Measurements from ENCODE around the gene ACVR2B.

DNA sequence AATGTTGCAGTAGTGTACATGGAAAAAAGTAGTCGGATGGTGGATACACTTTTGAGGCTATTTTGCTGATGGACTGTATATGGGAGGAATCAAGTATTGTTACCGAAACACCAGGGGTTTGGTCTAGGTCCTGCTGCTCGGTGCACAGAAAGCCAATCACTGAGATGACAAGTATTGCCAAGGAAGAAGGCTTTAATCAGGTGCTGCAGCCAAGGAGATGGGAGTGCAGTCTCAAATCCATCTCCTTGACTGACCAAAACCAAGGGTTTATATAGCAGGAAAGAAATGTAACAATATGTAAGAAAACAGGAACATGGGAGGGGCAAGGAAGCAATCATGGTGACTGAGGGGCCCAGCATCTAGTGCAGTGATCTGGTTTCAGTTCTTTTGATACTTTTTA is 2.8 kb upstream of the ACVR2B start:
- no peak for TF ChIP-seq ZC3H10 (CRISPR knock-in tag; IDR thresholded peaks at IDR 0.05)
- TF ChIP-seq ARNTL (CRISPR knock-in tag; IDR thresholded peaks at IDR 0.05; ENCODE audit: borderline replicate concordance, low read depth), result no peak
- TF ChIP-seq ZFP3 (CRISPR knock-in tag; IDR thresholded peaks at IDR 0.05), result no peak
- TF ChIP-seq TCF4 (CRISPR knock-in tag; IDR thresholded peaks at IDR 0.05; ENCODE audit: borderline replicate concordance), result no peak
- TF ChIP-seq ZNF8 (CRISPR knock-in tag; IDR thresholded peaks at IDR 0.05), result no peak
- TF ChIP-seq RARB (CRISPR knock-in tag; IDR thresholded peaks at IDR 0.05), result no peak
- TF ChIP-seq ZNF70 (CRISPR knock-in tag; IDR thresholded peaks at IDR 0.05), result no peak
- TF ChIP-seq, protein P1, sequence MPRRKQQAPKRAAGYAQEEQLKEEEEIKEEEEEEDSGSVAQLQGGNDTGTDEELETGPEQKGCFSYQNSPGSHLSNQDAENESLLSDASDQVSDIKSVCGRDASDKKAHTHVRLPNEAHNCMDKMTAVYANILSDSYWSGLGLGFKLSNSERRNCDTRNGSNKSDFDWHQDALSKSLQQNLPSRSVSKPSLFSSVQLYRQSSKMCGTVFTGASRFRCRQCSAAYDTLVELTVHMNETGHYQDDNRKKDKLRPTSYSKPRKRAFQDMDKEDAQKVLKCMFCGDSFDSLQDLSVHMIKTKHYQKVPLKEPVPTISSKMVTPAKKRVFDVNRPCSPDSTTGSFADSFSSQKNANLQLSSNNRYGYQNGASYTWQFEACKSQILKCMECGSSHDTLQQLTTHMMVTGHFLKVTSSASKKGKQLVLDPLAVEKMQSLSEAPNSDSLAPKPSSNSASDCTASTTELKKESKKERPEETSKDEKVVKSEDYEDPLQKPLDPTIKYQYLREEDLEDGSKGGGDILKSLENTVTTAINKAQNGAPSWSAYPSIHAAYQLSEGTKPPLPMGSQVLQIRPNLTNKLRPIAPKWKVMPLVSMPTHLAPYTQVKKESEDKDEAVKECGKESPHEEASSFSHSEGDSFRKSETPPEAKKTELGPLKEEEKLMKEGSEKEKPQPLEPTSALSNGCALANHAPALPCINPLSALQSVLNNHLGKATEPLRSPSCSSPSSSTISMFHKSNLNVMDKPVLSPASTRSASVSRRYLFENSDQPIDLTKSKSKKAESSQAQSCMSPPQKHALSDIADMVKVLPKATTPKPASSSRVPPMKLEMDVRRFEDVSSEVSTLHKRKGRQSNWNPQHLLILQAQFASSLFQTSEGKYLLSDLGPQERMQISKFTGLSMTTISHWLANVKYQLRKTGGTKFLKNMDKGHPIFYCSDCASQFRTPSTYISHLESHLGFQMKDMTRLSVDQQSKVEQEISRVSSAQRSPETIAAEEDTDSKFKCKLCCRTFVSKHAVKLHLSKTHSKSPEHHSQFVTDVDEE (CRISPR knock-in tag; IDR thresholded peaks at IDR 0.05), result no peak
- TF ChIP-seq, protein P2, sequence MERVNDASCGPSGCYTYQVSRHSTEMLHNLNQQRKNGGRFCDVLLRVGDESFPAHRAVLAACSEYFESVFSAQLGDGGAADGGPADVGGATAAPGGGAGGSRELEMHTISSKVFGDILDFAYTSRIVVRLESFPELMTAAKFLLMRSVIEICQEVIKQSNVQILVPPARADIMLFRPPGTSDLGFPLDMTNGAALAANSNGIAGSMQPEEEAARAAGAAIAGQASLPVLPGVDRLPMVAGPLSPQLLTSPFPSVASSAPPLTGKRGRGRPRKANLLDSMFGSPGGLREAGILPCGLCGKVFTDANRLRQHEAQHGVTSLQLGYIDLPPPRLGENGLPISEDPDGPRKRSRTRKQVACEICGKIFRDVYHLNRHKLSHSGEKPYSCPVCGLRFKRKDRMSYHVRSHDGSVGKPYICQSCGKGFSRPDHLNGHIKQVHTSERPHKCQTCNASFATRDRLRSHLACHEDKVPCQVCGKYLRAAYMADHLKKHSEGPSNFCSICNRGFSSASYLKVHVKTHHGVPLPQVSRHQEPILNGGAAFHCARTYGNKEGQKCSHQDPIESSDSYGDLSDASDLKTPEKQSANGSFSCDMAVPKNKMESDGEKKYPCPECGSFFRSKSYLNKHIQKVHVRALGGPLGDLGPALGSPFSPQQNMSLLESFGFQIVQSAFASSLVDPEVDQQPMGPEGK (CRISPR knock-in tag; IDR thresholded peaks at IDR 0.05; ENCODE audit: borderline replicate concordance), result no peak

Measured in SK-N-SH treated with all-trans-retinoic acid at 6 μM for 48 hours (cell line).